T-helper 2 cell treated with Interferon-gamma antibody and Interleukin-4, amounts not matched to agents 5 μg/mL and 100 μg/mL, for 36 hours (primary cell): ENCODE data around the gene PAX5.
A peak's percentile ranks its signal among the peaks of the same experiment; 100 is the strongest.

ENCODE experiments used
- DNase-seq: peaks from one replicate; pipeline ENCODE4 v3.0.0; 2021; ENCODE audit warnings: low spot score
- H3K27ac Mint-ChIP-seq: one replicate; pipeline ENCODE4 v1.8.0; 2021; ENCODE audit warnings: mild to moderate bottlenecking, mixed read lengths
- H3K27me3 Mint-ChIP-seq: one replicate; pipeline ENCODE4 v1.8.0; 2021; ENCODE audit warnings: low read depth, mixed read lengths
- H3K36me3 Mint-ChIP-seq: one replicate; pipeline ENCODE4 v1.8.0; 2021; ENCODE audit warnings: low read depth, mixed read lengths
- H3K4me1 Mint-ChIP-seq: one replicate; pipeline ENCODE4 v1.8.0; 2021; ENCODE audit warnings: low read depth, mixed read lengths
- H3K4me3 Mint-ChIP-seq: one replicate; pipeline ENCODE4 v1.8.0; 2022; ENCODE audit warnings: mild to moderate bottlenecking, moderate library complexity, mixed read lengths
- H3K9me3 Mint-ChIP-seq: one replicate; pipeline ENCODE4 v1.8.0; 2021; ENCODE audit warnings: mixed read lengths

Gene PAX5

DNA sequence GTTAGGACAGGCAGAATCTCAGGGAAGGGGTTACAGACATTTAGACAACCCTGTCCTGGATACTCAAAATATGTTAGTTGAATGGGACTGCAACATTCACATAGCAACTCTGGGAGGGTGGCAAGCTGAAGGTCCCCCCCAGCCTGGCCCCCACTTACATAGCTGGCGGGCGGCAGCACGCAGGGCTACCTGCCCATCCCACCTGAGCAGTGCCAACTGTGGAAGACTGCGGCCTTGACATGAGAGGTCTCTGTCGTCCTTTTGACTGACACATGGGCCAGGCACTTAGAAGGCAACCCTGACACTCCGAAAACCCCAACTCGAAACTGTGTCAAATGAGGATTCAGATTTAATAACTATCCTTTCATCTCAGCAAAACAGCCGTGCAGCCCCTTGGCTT is 16.5 kb downstream of the PAX5 start:
- H3K27ac Mint-ChIP-seq, result no peak overlapping the region
- no peaks in the 10 kb centered on the region for H3K4me1 Mint-ChIP-seq
- no peaks in the 10 kb centered on the region for H3K36me3 Mint-ChIP-seq
- peaks cover 56% of the 10 kb centered on the region for H3K27me3 Mint-ChIP-seq
- H3K9me3 Mint-ChIP-seq, result no peaks in the 10 kb centered on the region
- H3K4me3 Mint-ChIP-seq, result no peak overlapping the region
- no peak for DNase-seq

DNA sequence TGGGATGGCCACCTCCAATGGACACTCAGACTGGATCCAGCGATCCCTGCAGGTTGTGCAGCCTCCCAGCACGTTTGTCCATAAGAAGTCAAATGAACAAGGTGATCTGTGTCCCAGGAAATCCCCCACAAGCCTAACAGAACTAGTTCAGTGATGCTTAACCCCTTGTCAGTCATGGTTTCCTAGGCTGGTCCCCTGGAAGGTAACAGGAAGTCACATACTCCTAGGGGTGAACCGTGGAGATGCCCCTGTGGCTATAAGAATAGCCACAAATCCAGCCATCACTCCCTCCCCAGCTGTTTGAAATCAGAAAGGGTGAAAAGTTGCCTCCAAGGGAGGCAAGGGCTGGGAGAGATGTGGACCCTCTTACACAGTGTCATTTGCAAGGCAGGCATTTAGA is 22.5 kb downstream of the PAX5 start:
- no peaks in the 10 kb centered on the region for H3K9me3 Mint-ChIP-seq

DNA sequence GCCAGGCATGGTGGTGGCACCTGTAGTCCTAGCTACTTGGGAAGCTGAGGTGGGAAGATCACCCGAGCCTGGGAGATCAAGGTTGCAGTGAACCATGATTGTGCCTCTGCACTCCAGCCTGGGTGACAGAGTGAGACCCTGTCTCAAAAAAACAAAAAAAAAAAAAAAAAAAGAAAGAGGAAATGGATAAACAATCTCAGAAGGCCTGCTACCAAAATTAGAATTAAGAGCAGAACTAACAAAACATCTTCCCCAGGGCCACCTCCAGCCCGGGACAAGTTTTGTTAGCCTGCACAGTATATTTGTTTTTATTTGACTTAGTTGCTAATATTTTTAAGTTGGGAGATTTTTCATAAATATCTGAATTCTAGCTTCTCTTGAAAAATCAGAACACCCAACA is 23.1 kb downstream of the PAX5 start:
- Mint-ChIP-seq H3K4me1 (peaks cover 2% of the 10 kb centered on the region), H3K27ac (no peak overlapping the region), H3K27me3 (peaks cover 43% of the 10 kb centered on the region), H3K4me3 (no peak overlapping the region), H3K36me3 (no peaks in the 10 kb centered on the region), H3K9me3 (no peaks in the 10 kb centered on the region)
- no peak for DNase-seq

More for the DNA sequence above, 22.5 kb downstream of the PAX5 start:
- peaks cover 38% of the 10 kb centered on the region for H3K27me3 Mint-ChIP-seq
- H3K36me3 Mint-ChIP-seq, result no peaks in the 10 kb centered on the region
- H3K27ac Mint-ChIP-seq, result no peak overlapping the region
- H3K4me1 Mint-ChIP-seq, result peaks cover 2% of the 10 kb centered on the region
- no peak overlapping the region for H3K4me3 Mint-ChIP-seq
- DNase-seq, result no peak

DNA sequence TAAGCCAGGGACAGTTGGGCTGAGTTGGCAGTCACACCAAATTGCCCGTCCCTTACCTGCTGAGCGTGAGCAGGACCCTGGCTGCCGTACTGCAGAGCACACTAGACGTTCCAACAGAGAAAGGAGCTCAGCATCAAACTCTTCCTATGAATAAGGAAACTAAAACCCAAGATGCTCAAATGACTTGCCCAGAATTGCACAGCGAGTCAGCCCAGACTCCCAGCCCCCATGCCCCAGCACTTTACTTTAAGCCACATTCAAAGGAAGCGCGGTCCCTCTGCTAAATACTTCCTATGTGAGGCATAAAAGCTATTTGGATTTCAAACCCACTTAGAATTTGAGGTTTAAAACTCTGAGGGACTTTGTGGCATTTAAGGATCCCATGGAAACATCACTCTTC is 23.9 kb downstream of the PAX5 start:
- peaks cover 2% of the 10 kb centered on the region for H3K4me1 Mint-ChIP-seq
- no peak for DNase-seq
- no peaks in the 10 kb centered on the region for H3K9me3 Mint-ChIP-seq
- peaks cover 50% of the 10 kb centered on the region for H3K27me3 Mint-ChIP-seq
- no peak overlapping the region for H3K27ac Mint-ChIP-seq
- H3K4me3 Mint-ChIP-seq, result no peak overlapping the region
- H3K36me3 Mint-ChIP-seq, result no peaks in the 10 kb centered on the region

DNA sequence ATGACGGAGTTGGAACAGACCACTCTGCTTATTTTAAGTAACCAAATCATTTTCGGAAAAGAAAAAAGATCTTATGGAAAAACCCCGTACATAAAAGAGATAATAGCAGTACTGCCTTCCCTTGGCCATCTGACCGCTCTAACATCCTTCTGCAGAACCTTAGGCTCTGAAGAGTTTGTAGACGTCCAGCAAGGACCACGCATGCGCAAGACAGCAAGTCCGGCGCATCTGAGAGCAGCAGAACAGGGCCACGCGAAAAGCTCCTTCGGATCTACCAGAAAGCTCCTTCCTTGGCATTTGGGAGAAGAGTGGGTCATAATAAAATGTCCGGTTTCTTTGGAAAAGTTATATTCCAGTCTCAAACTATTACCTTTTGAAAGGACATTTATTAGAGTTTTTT is 26.8 kb downstream of the PAX5 start:
- Mint-ChIP-seq H3K9me3 (no peaks in the 10 kb centered on the region), H3K36me3 (no peaks in the 10 kb centered on the region), H3K4me1 (peaks cover 2% of the 10 kb centered on the region), H3K27me3 (peaks cover 63% of the 10 kb centered on the region), H3K4me3 (no peak overlapping the region), H3K27ac (no peak overlapping the region)
- no peak for DNase-seq

DNA sequence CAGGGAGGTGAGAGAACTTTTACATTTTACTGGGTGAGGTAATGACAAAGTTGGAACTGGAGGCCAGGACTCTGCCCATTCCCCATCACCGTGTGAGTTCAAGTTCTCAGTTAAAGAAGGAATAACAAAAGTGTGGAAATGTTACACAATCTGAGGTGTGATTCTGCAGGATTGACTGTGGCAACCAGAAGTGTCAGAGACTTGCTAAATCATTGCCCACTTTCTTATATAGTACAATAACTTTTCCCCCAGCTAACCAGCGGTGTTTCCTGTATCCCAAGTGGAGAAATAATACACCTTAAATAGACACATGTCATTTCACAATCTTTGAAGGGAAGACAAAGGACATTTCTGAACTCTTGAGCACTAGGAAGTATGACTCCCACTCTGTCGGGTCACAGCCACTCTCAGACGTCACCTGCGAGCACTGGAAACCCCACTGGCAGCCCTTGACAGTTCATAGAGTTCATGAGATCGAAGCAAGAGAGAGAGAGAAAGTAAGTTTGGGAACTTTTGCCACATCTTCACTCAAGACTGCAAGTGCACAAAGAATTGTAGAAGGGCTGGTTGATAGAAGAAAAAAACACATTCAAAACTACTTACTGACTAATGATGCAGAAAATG is 28.4 kb downstream of the PAX5 start:
- Mint-ChIP-seq H3K9me3 (no peaks in the 10 kb centered on the region), H3K27me3 (peaks cover 66% of the 10 kb centered on the region), H3K36me3 (no peaks in the 10 kb centered on the region), H3K4me3 (no peak overlapping the region), H3K27ac (no peak overlapping the region), H3K4me1 (no peaks in the 10 kb centered on the region)
- DNase-seq, result no peak

DNA sequence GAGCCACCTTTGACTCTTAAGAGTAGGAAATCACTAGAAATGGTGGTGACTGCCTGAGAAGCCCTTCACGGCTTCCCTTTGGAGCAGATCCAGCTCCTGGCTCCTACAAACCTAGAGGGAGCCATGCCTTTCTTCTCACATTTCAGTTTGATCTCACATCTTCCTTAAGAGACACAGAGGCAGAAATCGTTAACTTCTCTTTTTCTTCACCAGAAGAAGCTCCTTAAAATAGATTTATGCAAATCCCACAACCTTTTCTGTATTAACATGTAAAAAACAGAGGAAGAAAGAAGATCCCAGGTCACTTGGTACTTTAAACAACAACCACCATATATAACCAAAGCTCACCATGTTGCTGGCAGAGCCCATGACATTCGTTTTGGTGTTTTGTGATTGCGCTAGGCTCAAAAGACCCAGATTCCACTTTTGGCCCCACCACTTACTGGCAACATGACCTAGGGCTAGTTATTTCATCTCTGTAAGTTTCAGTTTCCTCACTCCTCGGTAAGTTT is 29.6 kb downstream of the PAX5 start:
- H3K4me3 Mint-ChIP-seq, result no peak overlapping the region
- no peak overlapping the region for H3K27ac Mint-ChIP-seq
- DNase-seq, result no peak
- no peaks in the 10 kb centered on the region for H3K4me1 Mint-ChIP-seq
- H3K36me3 Mint-ChIP-seq, result no peaks in the 10 kb centered on the region
- peaks cover 65% of the 10 kb centered on the region for H3K27me3 Mint-ChIP-seq
- no peaks in the 10 kb centered on the region for H3K9me3 Mint-ChIP-seq

DNA sequence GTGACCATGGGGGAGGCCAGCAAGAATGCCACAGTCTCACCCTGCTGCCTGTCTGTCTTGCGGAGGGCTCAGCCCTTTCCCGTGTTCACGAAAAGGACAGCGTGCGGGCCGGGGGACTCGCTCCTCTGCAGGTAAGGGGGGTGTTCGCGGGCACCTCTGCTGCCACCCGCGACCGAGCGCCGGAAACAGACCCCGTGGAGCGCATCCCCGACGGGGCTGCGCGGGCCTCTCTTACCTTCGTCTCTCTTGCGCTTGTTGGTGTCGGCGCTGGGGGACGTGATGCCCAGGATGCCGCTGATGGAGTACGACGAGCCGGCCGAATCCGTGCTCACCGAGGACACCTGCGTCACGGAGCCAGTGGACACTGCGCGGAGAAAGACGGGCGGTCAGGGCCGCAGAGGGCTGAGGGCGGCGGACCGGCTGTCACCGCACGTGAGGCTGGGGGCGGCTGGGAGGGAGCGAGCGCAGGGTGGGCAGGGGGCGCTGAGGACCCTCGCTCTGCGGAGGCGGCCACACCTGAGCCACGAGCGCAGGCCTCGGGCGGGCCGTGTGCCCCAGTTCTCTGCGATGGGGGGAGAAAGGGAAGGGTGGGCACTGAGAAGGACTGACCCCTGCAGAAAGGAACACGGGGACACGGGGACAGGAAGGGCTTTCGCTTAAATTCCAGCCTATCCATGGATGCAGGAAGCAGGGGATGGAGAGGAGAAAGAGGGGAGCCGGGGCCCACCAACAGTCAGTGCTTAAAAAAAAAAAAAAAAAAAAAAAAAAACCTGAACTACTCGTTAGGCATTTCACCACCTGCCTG is 31.5 kb downstream of the PAX5 start:
- Mint-ChIP-seq H3K36me3 (no peaks in the 10 kb centered on the region), H3K27ac (no peak overlapping the region), H3K4me1 (no peaks in the 10 kb centered on the region), H3K27me3 (peaks cover 70% of the 10 kb centered on the region), H3K4me3 (no peak overlapping the region), H3K9me3 (no peaks in the 10 kb centered on the region)
- no peak for DNase-seq

DNA sequence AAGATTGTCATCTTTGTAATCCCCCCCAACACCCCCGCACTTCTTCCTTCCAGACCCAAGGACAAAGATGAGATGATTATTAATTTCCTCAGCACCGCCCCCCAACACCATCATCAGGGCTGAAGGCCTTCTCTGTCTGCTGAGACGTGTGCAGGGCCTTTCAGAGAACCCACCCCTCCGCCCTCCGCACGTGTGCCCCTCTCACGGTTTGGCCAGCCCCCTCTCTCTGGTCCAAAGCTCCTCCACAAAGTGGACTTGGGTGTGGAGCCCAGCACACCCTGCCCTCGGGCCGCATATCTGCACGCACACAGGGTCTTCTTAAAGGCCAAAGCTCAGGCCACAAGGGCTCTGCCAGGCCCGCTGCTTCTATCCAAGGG is 32.0 kb downstream of the PAX5 start:
- no peak overlapping the region for H3K27ac Mint-ChIP-seq
- no peaks in the 10 kb centered on the region for H3K9me3 Mint-ChIP-seq
- no peaks in the 10 kb centered on the region for H3K4me1 Mint-ChIP-seq
- H3K4me3 Mint-ChIP-seq, result no peak overlapping the region
- no peak for DNase-seq
- H3K36me3 Mint-ChIP-seq, result no peaks in the 10 kb centered on the region
- peaks cover 69% of the 10 kb centered on the region for H3K27me3 Mint-ChIP-seq

DNA sequence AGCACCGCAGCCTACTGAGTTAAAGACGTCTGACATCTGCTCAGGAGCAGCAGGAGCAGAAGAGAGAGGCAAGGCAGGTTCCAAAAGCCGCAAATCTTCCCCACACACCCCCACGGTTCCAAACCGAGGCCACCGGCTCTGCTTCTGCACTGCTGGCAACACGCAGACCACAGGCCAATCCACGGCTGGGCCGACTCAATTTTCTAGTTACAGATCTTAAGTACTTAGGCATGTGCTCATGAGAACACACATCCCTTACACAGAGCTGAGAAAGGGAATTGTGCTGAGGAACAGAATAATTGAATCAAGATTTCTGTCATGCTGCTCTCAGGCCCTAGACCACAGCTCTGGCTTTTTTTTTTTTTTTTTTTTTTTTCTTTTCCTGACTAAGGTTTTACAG is 32.6 kb downstream of the PAX5 start:
- Mint-ChIP-seq H3K4me1 (peaks cover 2% of the 10 kb centered on the region), H3K4me3 (no peak overlapping the region), H3K36me3 (no peaks in the 10 kb centered on the region), H3K9me3 (no peaks in the 10 kb centered on the region), H3K27ac (no peak overlapping the region), H3K27me3 (peaks cover 63% of the 10 kb centered on the region)
- no peak for DNase-seq

DNA sequence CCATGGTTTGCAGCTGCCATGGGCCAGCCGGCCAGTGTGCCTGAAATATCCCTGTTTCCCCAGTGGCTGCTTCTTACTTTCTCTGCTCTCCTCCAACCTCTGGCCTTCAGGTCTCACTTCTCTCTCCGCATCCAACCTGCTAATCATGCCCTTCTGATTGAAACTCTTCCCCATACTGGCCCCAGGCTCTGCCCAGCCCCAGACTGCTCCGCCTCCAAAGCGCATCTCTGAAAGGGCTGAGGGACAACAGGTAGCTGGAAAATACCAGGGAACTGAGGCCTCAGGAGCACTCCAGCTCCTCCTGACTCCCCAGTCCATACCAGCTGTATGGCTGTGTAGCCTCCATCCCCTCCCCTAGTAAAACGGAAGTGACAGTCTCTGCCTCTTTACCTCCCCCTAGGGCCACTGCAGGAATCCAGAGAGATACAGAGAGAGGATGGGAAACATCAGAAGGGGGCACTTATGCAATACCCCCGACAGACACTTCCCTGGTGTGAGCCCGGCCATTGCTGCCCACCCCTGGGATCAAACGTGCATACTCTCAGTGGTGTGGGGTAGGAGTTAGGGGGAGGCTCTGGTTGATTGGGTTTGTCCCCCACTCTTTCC is 34.2 kb downstream of the PAX5 start:
- no peak overlapping the region for H3K27ac Mint-ChIP-seq

DNA sequence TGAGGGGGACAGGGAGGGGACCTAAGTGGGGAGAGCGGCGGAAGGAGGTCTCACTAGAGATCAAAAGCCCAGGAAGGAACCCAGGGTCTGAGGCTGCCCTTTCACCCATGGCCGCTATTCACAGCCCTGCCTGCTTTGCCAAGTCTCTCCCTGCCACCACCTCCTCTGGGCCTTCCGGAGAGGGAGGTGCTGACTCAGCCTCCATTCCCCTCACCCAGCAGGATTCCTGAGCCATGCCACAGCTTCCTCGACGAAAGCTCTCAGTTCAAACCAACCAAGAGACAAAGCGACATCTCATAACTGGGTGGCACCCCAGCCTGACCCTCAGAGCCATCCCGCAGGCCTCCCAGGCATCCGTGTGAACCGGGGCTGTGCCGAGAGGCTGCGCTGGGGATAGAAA is 36.7 kb downstream of the PAX5 start:
- DNase-seq, result no peak
- no peaks in the 10 kb centered on the region for H3K36me3 Mint-ChIP-seq
- H3K4me1 Mint-ChIP-seq, result peaks cover 6% of the 10 kb centered on the region
- H3K27ac Mint-ChIP-seq, result no peak overlapping the region
- H3K9me3 Mint-ChIP-seq, result no peaks in the 10 kb centered on the region
- H3K4me3 Mint-ChIP-seq, result no peak overlapping the region
- H3K27me3 Mint-ChIP-seq, result peaks cover 39% of the 10 kb centered on the region

More for the DNA sequence above, 34.2 kb downstream of the PAX5 start:
- DNase-seq, result no peak
- H3K4me3 Mint-ChIP-seq, result no peak overlapping the region
- H3K4me1 Mint-ChIP-seq, result peaks cover 6% of the 10 kb centered on the region
- no peaks in the 10 kb centered on the region for H3K36me3 Mint-ChIP-seq
- peaks cover 51% of the 10 kb centered on the region for H3K27me3 Mint-ChIP-seq
- no peaks in the 10 kb centered on the region for H3K9me3 Mint-ChIP-seq

DNA sequence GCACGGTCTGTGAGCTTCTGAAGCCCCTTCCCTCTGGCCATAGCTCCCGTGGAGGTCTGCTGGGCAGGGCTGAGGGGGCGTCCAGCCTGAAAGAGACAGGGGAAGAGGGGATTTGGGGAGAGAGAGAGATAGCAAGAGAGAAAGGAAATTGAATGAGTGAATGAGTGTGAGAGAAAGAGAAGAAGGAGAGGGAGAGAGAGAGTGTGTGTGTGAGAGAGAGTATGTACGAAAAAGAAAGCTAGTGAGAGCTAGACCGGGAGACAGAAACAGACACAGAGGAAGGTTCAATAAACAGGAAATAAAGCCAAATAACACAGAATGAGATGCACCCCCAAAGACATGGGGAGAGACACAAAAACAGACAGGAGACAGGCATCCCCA is 37.4 kb downstream of the PAX5 start:
- H3K27ac Mint-ChIP-seq, result no peak overlapping the region

DNA sequence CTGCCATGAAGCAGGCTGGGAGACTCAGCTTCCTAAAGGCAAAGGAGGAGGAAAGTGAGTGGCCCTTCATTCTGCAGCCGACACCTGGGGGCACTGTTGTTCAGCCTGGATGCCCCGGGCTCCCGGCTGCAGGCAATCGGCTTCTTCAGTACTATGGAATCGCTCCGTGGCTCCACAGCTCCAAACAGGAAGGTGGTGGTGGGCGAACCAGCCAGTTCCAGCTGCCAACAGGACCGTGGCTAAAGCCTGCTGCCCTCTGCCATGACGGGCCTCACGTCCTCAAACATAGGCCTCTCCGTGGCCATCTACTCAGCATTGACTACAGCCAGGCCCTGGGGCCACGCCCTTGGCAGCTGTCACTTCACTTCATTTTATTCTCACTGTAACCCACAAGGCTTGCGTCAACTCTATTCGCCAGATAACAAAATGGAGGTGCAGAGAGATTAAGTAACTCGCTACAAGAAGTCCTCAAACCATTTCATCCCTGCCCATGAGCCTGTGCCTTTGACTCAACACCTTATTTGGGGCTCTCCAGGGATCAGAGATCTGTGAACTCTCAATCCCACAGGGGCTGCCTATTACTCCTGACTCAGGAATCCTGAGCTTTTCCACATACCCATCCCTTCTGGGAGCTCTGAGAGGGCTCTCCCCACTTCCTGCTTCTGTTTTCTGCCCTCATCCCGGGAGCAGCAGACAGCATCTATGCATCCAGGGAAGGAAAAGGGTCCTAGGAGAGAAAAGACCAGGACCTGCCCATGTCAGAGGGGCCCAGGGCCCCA is 38.0 kb downstream of the PAX5 start:
- H3K9me3 Mint-ChIP-seq, result peaks cover 6% of the 10 kb centered on the region
- DNase-seq, result peak; percentile 47
- H3K27me3 Mint-ChIP-seq, result peaks cover 37% of the 10 kb centered on the region
- peak overlapping the region; percentile 62 for H3K4me3 Mint-ChIP-seq
- peaks cover 6% of the 10 kb centered on the region for H3K4me1 Mint-ChIP-seq
- H3K27ac Mint-ChIP-seq, result no peak overlapping the region
- H3K36me3 Mint-ChIP-seq, result no peaks in the 10 kb centered on the region

More for the DNA sequence above, 37.4 kb downstream of the PAX5 start:
- no peaks in the 10 kb centered on the region for H3K36me3 Mint-ChIP-seq
- H3K4me3 Mint-ChIP-seq, result no peak overlapping the region
- no peak for DNase-seq
- H3K9me3 Mint-ChIP-seq, result peaks cover 2% of the 10 kb centered on the region
- peaks cover 6% of the 10 kb centered on the region for H3K4me1 Mint-ChIP-seq
- H3K27me3 Mint-ChIP-seq, result peaks cover 37% of the 10 kb centered on the region
